Ectodermal cell (in vitro differentiated cells): ENCODE measurements around the gene MAGI1.

Experiments used
- H3K27ac ChIP-seq: 2 replicates; pipeline ENCODE4 v1.7.0; 2013; ENCODE audit warnings: mild to moderate bottlenecking, low read depth, low read length; ENCODE audit not compliant: insufficient read depth, poor library complexity, severe bottlenecking
- H3K27me3 ChIP-seq: 2 replicates; pipeline ENCODE4 v1.7.0; 2013; ENCODE audit warnings: mild to moderate bottlenecking, low read length; ENCODE audit not compliant: insufficient read depth, control insufficient read depth, poor library complexity, severe bottlenecking
- H3K36me3 ChIP-seq: one replicate; pipeline ENCODE4 v1.7.0; 2013; ENCODE audit warnings: low read length; ENCODE audit not compliant: control insufficient read depth, insufficient read depth
- H3K4me1 ChIP-seq: one replicate; pipeline ENCODE4 v1.7.0; 2013; ENCODE audit warnings: low read length; ENCODE audit not compliant: control insufficient read depth, insufficient read depth
- H3K4me3 ChIP-seq: 2 replicates; pipeline ENCODE4 v1.7.0; 2013; ENCODE audit warnings: low read depth, low read length, control low read depth; ENCODE audit not compliant: insufficient read depth
- H3K9me3 ChIP-seq: 2 replicates; pipeline ENCODE4 v1.7.0; 2013; ENCODE audit warnings: mild to moderate bottlenecking, low read length, moderate library complexity; ENCODE audit not compliant: control insufficient read depth
- WGBS, 2 experiments: methylation state at CpG; one replicate each; pipeline ENCODE4 v1.1.7; 2013; ENCODE audit warnings: missing lambda C conversion rate in 2 of 2; 5-methylcytosine and 5-hydroxymethylcytosine counted together

MAGI1 gene

GRCh38 chr3:65948841-65949573, 89.7 kb downstream of the MAGI1 start:
- Histone ChIP-seq H3K36me3 (no peaks in the 10 kb centered on the region), H3K4me3 (no peak overlapping the region), H3K27ac (no peak overlapping the region), H3K9me3 (no peaks in the 10 kb centered on the region), H3K27me3 (no peaks in the 10 kb centered on the region), H3K4me1 (peaks cover 11% of the 10 kb centered on the region)
- 90 to 91% methylated on average over 5 to 6 of the region's 6 CpGs for WGBS, 2 experiments

GRCh38 chr3:65946438-65946837, 92.3 kb downstream of the MAGI1 start:
- no peaks in the 10 kb centered on the region for H3K36me3 ChIP-seq
- no peaks in the 10 kb centered on the region for H3K9me3 ChIP-seq
- H3K4me1 ChIP-seq = peaks cover 8% of the 10 kb centered on the region
- no peaks in the 10 kb centered on the region for H3K27me3 ChIP-seq
- H3K27ac ChIP-seq = no peak overlapping the region
- no peak overlapping the region for H3K4me3 ChIP-seq
- 72 to 77% methylated on average over 5 of the region's 6 CpGs for WGBS, 2 experiments

- H3K27me3 ChIP-seq = no peaks in the 10 kb centered on the region
- WGBS, 2 experiments = 83 to 90% methylated on average over 6 of the region's 6 CpGs
- H3K4me1 ChIP-seq = peaks cover 8% of the 10 kb centered on the region
- no peak overlapping the region for H3K27ac ChIP-seq
- no peak overlapping the region for H3K4me3 ChIP-seq
- no peaks in the 10 kb centered on the region for H3K9me3 ChIP-seq
- no peaks in the 10 kb centered on the region for H3K36me3 ChIP-seq
Observed at GRCh38 chr3:65945953-65946352, 92.8 kb downstream of the MAGI1 start.

DNA sequence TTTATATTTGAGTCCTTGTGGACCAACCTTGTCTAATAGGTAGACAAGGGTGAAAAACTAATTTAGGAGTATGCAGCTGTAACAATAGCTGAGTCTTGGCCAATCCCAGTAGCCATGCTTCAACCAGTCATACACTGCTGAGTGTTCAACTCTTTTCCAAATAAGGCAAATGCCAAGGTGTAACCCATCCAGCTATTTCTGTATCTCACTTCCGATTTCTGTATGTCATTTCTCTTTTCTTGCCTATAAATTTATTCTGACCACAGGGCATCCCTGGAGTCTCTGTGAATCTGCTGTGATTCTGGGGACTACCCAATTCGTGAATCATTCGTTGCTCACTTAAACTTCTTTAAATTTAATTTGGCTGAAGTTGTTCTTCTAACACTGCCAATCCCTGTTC, 93.2 kb downstream of the MAGI1 start:
- peaks cover 8% of the 10 kb centered on the region for H3K4me1 ChIP-seq
- no peak overlapping the region for H3K27ac ChIP-seq
- no peaks in the 10 kb centered on the region for H3K9me3 ChIP-seq
- H3K4me3 ChIP-seq = no peak overlapping the region
- H3K36me3 ChIP-seq = no peaks in the 10 kb centered on the region
- 94 to 98% methylated on average over 3 of the region's 3 CpGs for WGBS, 2 experiments
- no peaks in the 10 kb centered on the region for H3K27me3 ChIP-seq

GRCh38 chr3:65944252-65944651, 94.5 kb downstream of the MAGI1 start:
- H3K4me3 ChIP-seq = no peak overlapping the region
- no peak overlapping the region for H3K27ac ChIP-seq
- H3K9me3 ChIP-seq = no peaks in the 10 kb centered on the region
- H3K36me3 ChIP-seq = no peaks in the 10 kb centered on the region
- WGBS, 2 experiments = 85 to 87% methylated on average over 3 to 4 of the region's 4 CpGs
- peaks cover 8% of the 10 kb centered on the region for H3K4me1 ChIP-seq
- no peaks in the 10 kb centered on the region for H3K27me3 ChIP-seq

GRCh38 chr3:65939801-65940246, 98.9 kb downstream of the MAGI1 start:
- H3K4me1 ChIP-seq = peaks cover 15% of the 10 kb centered on the region
- no peaks in the 10 kb centered on the region for H3K9me3 ChIP-seq
- H3K27me3 ChIP-seq = no peaks in the 10 kb centered on the region
- no peak overlapping the region for H3K4me3 ChIP-seq
- WGBS, 2 experiments = 82 to 93% methylated on average over 2 of the region's 2 CpGs
- no peaks in the 10 kb centered on the region for H3K36me3 ChIP-seq
- no peak overlapping the region for H3K27ac ChIP-seq

DNA sequence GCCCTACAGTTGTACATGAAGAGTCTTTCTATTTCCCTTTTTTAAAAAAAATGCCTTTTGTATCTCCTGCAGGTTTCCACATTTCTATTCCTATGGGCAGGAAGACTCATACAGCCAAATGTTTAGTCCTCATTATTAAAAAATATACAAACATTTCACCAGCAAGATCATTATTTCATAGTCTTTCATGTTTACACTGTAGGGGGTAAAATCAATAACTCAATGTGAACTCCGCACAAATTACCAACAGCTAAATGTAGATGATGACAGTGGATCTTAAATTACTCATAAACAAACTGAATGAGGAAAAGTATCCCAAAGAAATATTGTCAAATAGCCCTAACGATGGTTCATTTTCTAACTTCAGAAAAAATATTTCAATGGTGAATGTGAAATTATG, 99.5 kb downstream of the MAGI1 start:
- Histone ChIP-seq H3K27me3 (no peaks in the 10 kb centered on the region), H3K4me3 (no peak overlapping the region), H3K9me3 (no peaks in the 10 kb centered on the region), H3K4me1 (peaks cover 15% of the 10 kb centered on the region), H3K36me3 (no peaks in the 10 kb centered on the region), H3K27ac (no peak overlapping the region)
- 100% methylated on average over 1 of the region's 2 CpGs; no CpG with 5 or more reads in 1 of the 2 experiments for WGBS, 2 experiments

DNA sequence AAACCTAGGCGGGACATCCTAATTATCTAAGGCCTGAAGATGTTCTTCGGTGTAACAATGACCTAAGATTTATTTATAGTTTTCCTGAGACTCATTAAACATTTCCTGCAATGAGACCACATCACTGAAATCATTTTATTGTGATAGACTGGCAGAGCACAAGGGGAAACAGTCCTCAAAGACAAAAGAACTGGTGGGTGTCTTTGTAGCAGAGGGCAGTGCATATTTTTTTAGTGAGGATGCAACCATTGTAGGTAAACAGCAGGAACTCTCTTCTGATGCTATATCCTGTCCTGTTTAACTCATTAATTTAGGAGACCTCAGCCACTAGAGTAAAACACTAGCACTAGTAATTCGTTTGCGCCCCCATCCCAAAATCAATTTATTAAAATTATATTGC, 100.0 kb downstream of the MAGI1 start:
- WGBS, 2 experiments = 72 to 77% methylated on average over 2 to 4 of the region's 4 CpGs
- Histone ChIP-seq H3K4me3 (no peak overlapping the region), H3K27ac (no peak overlapping the region), H3K27me3 (no peaks in the 10 kb centered on the region), H3K36me3 (no peaks in the 10 kb centered on the region), H3K9me3 (no peaks in the 10 kb centered on the region), H3K4me1 (peaks cover 15% of the 10 kb centered on the region)

- H3K27me3 ChIP-seq = no peaks in the 10 kb centered on the region
Observed at GRCh38 chr3:65938147-65938546, 100.6 kb downstream of the MAGI1 start.

GRCh38 chr3:65936908-65937638, 101.6 kb downstream of the MAGI1 start:
- Histone ChIP-seq H3K4me3 (no peak overlapping the region), H3K36me3 (no peaks in the 10 kb centered on the region), H3K4me1 (peaks cover 15% of the 10 kb centered on the region), H3K27ac (peak overlapping the region; percentile 39), H3K27me3 (no peaks in the 10 kb centered on the region), H3K9me3 (no peaks in the 10 kb centered on the region)
- WGBS, 2 experiments = 10 to 12% methylated on average over 5 of the region's 5 CpGs

More at GRCh38 chr3:65938147-65938546, 100.6 kb downstream of the MAGI1 start:
- Histone ChIP-seq H3K27ac (no peak overlapping the region), H3K4me1 (peaks cover 15% of the 10 kb centered on the region), H3K4me3 (no peak overlapping the region), H3K9me3 (no peaks in the 10 kb centered on the region), H3K36me3 (no peaks in the 10 kb centered on the region)
- 86 to 94% methylated on average over 1 of the region's 1 CpG for WGBS, 2 experiments
